BJ (cell line): ENCODE measurements around the gene KRTCAP2. TPM values are rescaled to one million over a fixed set of nuclear protein-coding genes. Genes with fewer than 3 reads are reported as not detected.
A peak's percentile ranks its signal among the peaks of the same experiment; 100 is the strongest.

Experiments
- CTCF ChIA-PET: fragments of 350-600 bp; formaldehyde crosslinking; extraction: SDS; loops from one replicate; lab custom pipeline; 2021; ENCODE audit warnings: antibody characterized with exemption, inconsistent platforms; lab: Yijun Ruan, JAX
- POLR2A ChIA-PET: fragments of 300-600 bp; sonication (Branson Sonifier 250); formaldehyde crosslinking; extraction: SDS; loops from one replicate; lab custom pipeline; 2021; ENCODE audit warnings: antibody characterized with exemption; lab: Charles Lee
- DNase-seq: peaks from one replicate; pipeline ENCODE4 v3.0.0-alpha.2; 2011; ENCODE audit warnings: low read depth
- H3K27me3 ChIP-seq: 2 replicates; pipeline ENCODE4 v1.6.0; 2011; ENCODE audit warnings: low read length; ENCODE audit not compliant: control insufficient read depth, insufficient read depth
- H3K36me3 ChIP-seq: 2 replicates; pipeline ENCODE4 v1.5.1; 2011; ENCODE audit warnings: low read length; ENCODE audit not compliant: control insufficient read depth, insufficient read depth
- H3K4me3 ChIP-seq: 2 replicates; pipeline ENCODE4 v1.5.1; 2011; ENCODE audit warnings: low read depth, mild to moderate bottlenecking, control low read depth, low read length
- CTCF ChIP-seq: IDR thresholded peaks from 2 replicates; pipeline ENCODE4 v1.5.1; 2011; ENCODE audit warnings: low read depth, mild to moderate bottlenecking, control low read depth, inconsistent platforms, low read length, moderate library complexity; ENCODE audit not compliant: insufficient read depth
- polyA plus RNA-seq: library from polyadenylated mRNA; depleted of rRNA; stranded (reverse); fragments of >200 nt; gene quantifications from 2 replicates; pipeline ENCODE4 v1.2.3, GENCODE V29; 2011

KRTCAP2 gene
- polyA plus RNA-seq, 1 experiment: 225 TPM

- POLR2A ChIA-PET: no interaction called here
- H3K36me3 ChIP-seq: no peaks in the 10 kb centered on the region
- CTCF ChIA-PET: interaction anchor here (1.4 to 2.9 kb wide), 4 partner anchors 8 to 41 kb away, joined by 3 to 11 read pairs (median 8); no protein-coding TSS in a partner anchor
- no peak for DNase-seq
- peaks cover 48% of the 10 kb centered on the region for H3K27me3 ChIP-seq
- H3K4me3 ChIP-seq: peak overlapping the region; percentile 9; the same call in 1 of the 2 replicates
- no peak for TF ChIP-seq CTCF
Observed at GRCh38 chr1:155126556-155127104, 46.5 kb downstream of the KRTCAP2 start.

DNA sequence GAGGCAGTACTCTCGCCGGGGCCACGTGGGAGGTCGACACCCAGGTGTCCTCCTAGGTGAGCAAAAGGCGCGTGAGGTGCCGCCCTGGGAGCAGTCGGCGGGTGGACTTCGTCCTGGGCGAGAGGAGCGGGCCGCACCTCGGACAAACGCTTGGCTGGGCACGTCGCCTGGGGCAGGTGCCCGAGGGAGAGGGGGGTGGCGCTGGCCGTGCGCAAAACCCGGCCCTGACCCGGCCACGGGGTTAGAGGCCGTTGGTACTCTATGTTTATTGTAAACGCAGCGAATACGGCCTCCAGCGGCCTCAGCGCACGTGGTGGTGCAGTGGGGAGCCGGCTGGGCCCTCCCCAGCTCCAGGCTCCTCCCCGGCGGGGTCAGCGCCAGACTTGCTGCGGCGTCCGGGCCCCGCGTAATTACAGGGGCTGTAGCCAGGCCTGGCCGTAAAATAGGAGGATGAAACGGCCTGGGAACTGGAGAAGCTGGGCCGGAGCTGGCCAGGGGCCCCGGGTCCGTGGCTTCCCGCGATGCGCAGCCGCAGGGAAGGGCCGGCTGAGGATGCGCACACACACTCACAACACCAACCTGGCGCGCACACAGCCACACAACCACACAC lies 47.1 kb downstream of the KRTCAP2 start:
- CTCF ChIA-PET: interaction anchor here (1.0 to 2.9 kb wide), 5 partner anchors 9 to 41 kb away, joined by 3 to 11 read pairs (median 5); no protein-coding TSS in a partner anchor
- no peak for DNase-seq
- POLR2A ChIA-PET: no interaction called here
- no peak for TF ChIP-seq CTCF
- Histone ChIP-seq H3K36me3 (no peaks in the 10 kb centered on the region), H3K27me3 (peaks cover 51% of the 10 kb centered on the region), H3K4me3 (peak overlapping the region; percentile 9; the same call in 1 of the 2 replicates)

DNA sequence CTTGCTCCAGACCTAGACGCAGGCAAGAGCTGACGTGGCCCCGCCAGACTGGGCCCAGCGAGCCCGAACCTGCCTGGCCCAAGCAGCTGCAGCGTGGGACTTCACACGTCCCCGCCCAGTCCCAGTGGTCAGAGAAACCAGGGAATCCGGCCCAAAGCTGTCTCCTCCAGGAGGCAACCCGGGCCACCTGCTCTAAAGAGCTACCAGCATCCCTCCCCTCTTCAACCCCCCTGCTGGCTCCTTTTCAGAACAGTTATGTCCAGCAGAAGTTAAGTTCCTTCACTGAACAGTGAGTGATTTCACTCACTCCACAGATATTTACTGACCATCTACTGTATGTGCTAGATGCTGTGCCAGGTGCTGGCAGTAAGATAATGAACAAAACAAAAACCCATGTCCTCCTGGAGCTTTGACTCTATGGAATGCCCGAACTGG lies 47.6 kb downstream of the KRTCAP2 start:
- Histone ChIP-seq H3K4me3 (no peak overlapping the region), H3K36me3 (no peaks in the 10 kb centered on the region), H3K27me3 (peaks cover 52% of the 10 kb centered on the region)
- CTCF ChIA-PET: interaction anchor here (1.0 to 2.9 kb wide), 5 partner anchors 9 to 42 kb away, joined by 3 to 11 read pairs (median 5); no protein-coding TSS in a partner anchor
- no peak for DNase-seq
- POLR2A ChIA-PET: no interaction called here
- TF ChIP-seq CTCF: no peak

DNA sequence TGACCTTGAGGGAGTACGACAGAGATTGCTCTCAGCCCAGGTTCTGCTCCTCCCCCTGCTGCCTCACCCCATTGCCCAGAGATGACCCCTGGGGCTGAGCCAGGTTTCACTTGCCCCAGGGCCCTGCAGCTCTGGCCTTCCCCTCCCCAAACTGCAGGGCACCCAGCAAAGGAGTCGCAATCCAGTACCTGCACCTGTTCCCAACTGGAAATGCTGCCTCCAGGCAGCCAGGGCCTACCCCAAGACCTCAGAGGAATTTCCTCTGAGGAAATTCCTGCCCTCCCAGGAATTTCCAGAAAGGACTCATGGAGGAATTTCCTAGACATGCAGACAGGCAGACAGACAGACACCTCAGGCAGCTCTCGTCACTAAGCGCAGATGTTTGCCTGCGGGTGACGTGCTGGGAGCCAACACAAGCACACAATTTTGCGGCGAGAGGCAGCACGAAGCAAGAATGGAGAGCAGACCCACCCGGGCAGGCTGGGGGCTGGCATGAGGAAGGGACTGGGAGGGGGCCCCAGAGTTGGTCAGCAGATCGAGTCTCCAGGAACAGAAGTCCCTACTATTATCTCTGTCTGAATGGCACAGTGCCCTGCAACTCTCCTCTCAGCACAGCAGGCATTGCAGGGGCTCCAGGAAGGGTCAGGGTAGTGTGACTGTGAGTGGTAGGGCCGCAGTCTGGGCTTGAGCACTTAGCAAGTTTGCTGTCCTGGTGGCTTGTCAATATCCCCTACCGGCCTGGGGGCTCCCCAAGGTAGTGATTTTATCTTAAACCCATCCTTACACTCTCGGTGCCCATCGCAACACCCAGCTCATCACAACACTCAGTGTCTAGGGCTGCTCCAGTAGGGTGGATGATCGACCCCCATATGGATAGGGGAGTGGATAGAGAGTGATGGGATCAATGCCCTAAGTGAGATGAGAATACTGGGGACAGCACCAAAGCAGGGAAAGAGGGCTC lies 48.3 kb downstream of the KRTCAP2 start:
- no peak for TF ChIP-seq CTCF
- H3K27me3 ChIP-seq: peaks cover 55% of the 10 kb centered on the region
- CTCF ChIA-PET: interaction anchor here (0.8 to 2.9 kb wide), 6 partner anchors 10 to 48 kb away, joined by 3 to 11 read pairs (median 6); partner anchors contain the start of gene KRTCAP2
- H3K36me3 ChIP-seq: no peaks in the 10 kb centered on the region
- POLR2A ChIA-PET: no interaction called here
- no peak overlapping the region for H3K4me3 ChIP-seq
- DNase-seq: peak; percentile 1
